Liver (tissue), 9 donors: Measurements from ENCODE around the gene GCNT2. TPM values are rescaled to one million over a fixed set of nuclear protein-coding genes. Genes with fewer than 3 reads are reported as not detected.

Experiments used
- DNase-seq: peaks from one replicate; pipeline ENCODE4 v3.0.0-alpha.2; 2017; ENCODE audit warnings: low spot score
- H3K27ac ChIP-seq, 2 donors: one replicate each; pipeline ENCODE4 v1.7.0; 2013; ENCODE audit warnings: inconsistent platforms in 2 of 2, low read length in 2 of 2, control low read depth in 1 of 2, low read depth in 1 of 2, mild to moderate bottlenecking in 1 of 2
- H3K27me3 ChIP-seq, 4 donors: one replicate each; pipeline versions ENCODE4 v1.6.1 to v1.7.0; 2013; ENCODE audit warnings: low read length in 3 of 4, inconsistent platforms in 1 of 4, mild to moderate bottlenecking in 1 of 4, moderate library complexity in 1 of 4; ENCODE audit not compliant: control insufficient read depth in 4 of 4, insufficient read depth in 4 of 4
- H3K36me3 ChIP-seq, 4 donors: one replicate each; pipeline versions ENCODE4 v1.6.1 to v1.7.0; 2013; ENCODE audit warnings: low read length in 3 of 4, mild to moderate bottlenecking in 3 of 4, low read depth in 1 of 4, moderate library complexity in 1 of 4; ENCODE audit not compliant: control insufficient read depth in 4 of 4, insufficient read depth in 3 of 4
- H3K4me1 ChIP-seq, 4 donors: one replicate each; pipeline versions ENCODE4 v1.6.1 to v1.7.0; 2013; ENCODE audit warnings: low read length in 3 of 4, mild to moderate bottlenecking in 3 of 4, moderate library complexity in 1 of 4; ENCODE audit not compliant: control insufficient read depth in 4 of 4, insufficient read depth in 4 of 4
- H3K4me3 ChIP-seq, 3 donors: one replicate each; pipeline versions ENCODE4 v1.6.1 to v1.7.0; 2013; ENCODE audit warnings: low read length in 3 of 3, control low read depth in 1 of 3, low read depth in 1 of 3, mild to moderate bottlenecking in 1 of 3
- H3K9ac ChIP-seq, 2 donors: one replicate each; pipeline ENCODE4 v1.7.0; 2013; ENCODE audit warnings: low read length in 2 of 2, mild to moderate bottlenecking in 2 of 2, moderate library complexity in 2 of 2, control low read depth in 1 of 2, low read depth in 1 of 2
- H3K9me3 ChIP-seq, 4 donors: one replicate each; pipeline versions ENCODE4 v1.6.1 to v1.7.0; 2013; ENCODE audit warnings: low read length in 3 of 4; ENCODE audit not compliant: control insufficient read depth in 4 of 4
- ATF3 ChIP-seq: IDR thresholded peaks from 2 replicates; pipeline ENCODE4 v1.6.1; 2016; ENCODE audit warnings: antibody characterized with exemption
- CTCF ChIP-seq: fragments of 150-350 bp; IDR thresholded peaks from 2 replicates; pipeline ENCODE4 v1.5.1; 2017; ENCODE audit warnings: improper control_type of control experiment, low read depth, low read length; ENCODE audit not compliant: missing input control
- EGR1 ChIP-seq, 2 donors: IDR thresholded peaks; 2 replicates each; pipeline ENCODE4 v1.6.1; 2016 to 2018; ENCODE audit warnings: antibody characterized with exemption in 2 of 2, low read depth in 2 of 2
- FOXA1 ChIP-seq: IDR thresholded peaks from 2 replicates; pipeline ENCODE4 v1.6.1; 2016; ENCODE audit warnings: antibody characterized with exemption
- FOXA2 ChIP-seq: IDR thresholded peaks from 2 replicates; pipeline ENCODE4 v1.6.1; 2016; ENCODE audit warnings: antibody characterized with exemption
- GABPA ChIP-seq, 2 donors: IDR thresholded peaks in 1 of 2; conservative IDR thresholded peaks in 1 of 2; 2 replicates each; pipeline ENCODE4 v1.6.1; 2016; ENCODE audit warnings: antibody characterized with exemption in 2 of 2, mild to moderate bottlenecking in 1 of 2, moderate library complexity in 1 of 2
- HNF4A ChIP-seq, 2 donors: conservative IDR thresholded peaks; 2 replicates each; pipeline ENCODE4 v1.6.1; 2016; ENCODE audit warnings: antibody characterized with exemption in 2 of 2, mild to moderate bottlenecking in 2 of 2
- JUND ChIP-seq, 2 donors: IDR thresholded peaks; 2 replicates each; pipeline ENCODE4 v1.6.1; 2016; ENCODE audit warnings: antibody characterized with exemption in 2 of 2
- MAX ChIP-seq: IDR thresholded peaks from 2 replicates; pipeline ENCODE4 v1.6.1; 2016; ENCODE audit warnings: antibody characterized with exemption
- NR2F2 ChIP-seq: IDR thresholded peaks from 2 replicates; pipeline ENCODE4 v1.6.1; 2016; ENCODE audit warnings: antibody characterized with exemption
- RAD21 ChIP-seq, 2 donors: IDR thresholded peaks; 2 replicates each; pipeline ENCODE4 v1.6.1; 2016; ENCODE audit warnings: antibody characterized with exemption in 2 of 2, mild to moderate bottlenecking in 2 of 2
- RXRA ChIP-seq, 2 donors: IDR thresholded peaks; 2 replicates each; pipeline ENCODE4 v1.6.1; 2017 to 2018; ENCODE audit warnings: antibody characterized with exemption in 2 of 2, mild to moderate bottlenecking in 1 of 2
- SP1 ChIP-seq: IDR thresholded peaks from 2 replicates; pipeline ENCODE4 v1.6.1; 2018; ENCODE audit warnings: antibody characterized with exemption, mild to moderate bottlenecking
- TAF1 ChIP-seq: conservative IDR thresholded peaks from 2 replicates; pipeline ENCODE4 v1.6.1; 2016; ENCODE audit warnings: antibody characterized with exemption, mild to moderate bottlenecking
- YY1 ChIP-seq: IDR thresholded peaks from 2 replicates; pipeline ENCODE4 v1.6.1; 2016; ENCODE audit warnings: antibody characterized with exemption, mild to moderate bottlenecking
- WGBS: extraction: QIAGEN DNeasy Blood & Tissue Kit; methylation state at CpG from one replicate; pipeline ENCODE4 v1.1.7; 2013; 5-methylcytosine and 5-hydroxymethylcytosine counted together
- polyA plus RNA-seq, 2 donors: library from polyadenylated mRNA; stranded (reverse) in 1 of 2; unstranded in 1 of 2; fragments of 200-250 nt in 1 of 2; fragments of >200 nt in 1 of 2; fragmentation: Nextera tagmentation in 1 of 2; extraction: Ambion mirVana in 1 of 2; gene quantifications; one replicate each; pipeline versions ENCODE4 v1.2.1 to v1.2.3, GENCODE V29; 2013 to 2015
- total RNA-seq, 2 donors: library from RNA; depleted of rRNA; stranded (reverse); fragments of >200 nt; gene quantifications; one replicate each; pipeline ENCODE4 v1.2.3, GENCODE V29; 2014
- donor health status: healthy.
- donor health status: healthy.
- donor health status: healthy.
- donor health status: healthy.
- donor health status: healthy.

Gene GCNT2
- total and polyA plus RNA-seq, 4 donors, result 2.8 to 16.7 (median 4.2) TPM

GRCh38 chr6:10588562-10589428 lies 67.6 kb downstream of the GCNT2 start:
- Histone ChIP-seq H3K4me3 (no peak overlapping the region), H3K9me3 (no peaks in the 10 kb centered on the region), H3K9ac (no peak overlapping the region), H3K36me3 (no peaks in the 10 kb centered on the region), H3K4me1 (peaks cover 3 to 9% (median 7%) of the 10 kb centered on the region in 4 donors), H3K27ac (no peak overlapping the region), H3K27me3 (no peaks in the 10 kb centered on the region)
- TF ChIP-seq YY1, result no peak
- no peak for TF ChIP-seq GABPA (IDR thresholded peaks at IDR 0.05 in 1 of 2, conservative IDR thresholded peaks at IDR 0.05 in 1 of 2)
- no peak for TF ChIP-seq FOXA1
- TF ChIP-seq FOXA2, result no peak
- TF ChIP-seq JUND (IDR thresholded peaks at IDR 0.05), result no peak
- TF ChIP-seq MAX, result no peak
- TF ChIP-seq TAF1, result no peak
- no peak for TF ChIP-seq EGR1 (IDR thresholded peaks at IDR 0.05; ENCODE audit: low read depth in 2 of 2)
- 93% methylated on average over 7 of the region's 7 CpGs for WGBS
- no peak for DNase-seq

- no peaks in the 10 kb centered on the region for H3K36me3 ChIP-seq
- WGBS, result 80% methylated on average over 2 of the region's 2 CpGs
- no peaks in the 10 kb centered on the region for H3K9me3 ChIP-seq
- TF ChIP-seq SP1 (no peak), MAX (no peak), EGR1 (IDR thresholded peaks at IDR 0.05; ENCODE audit: low read depth in 2 of 2) (no peak), FOXA1 (no peak), GABPA (IDR thresholded peaks at IDR 0.05 in 1 of 2, conservative IDR thresholded peaks at IDR 0.05 in 1 of 2) (no peak), HNF4A (conservative IDR thresholded peaks at IDR 0.05) (no peak), YY1 (no peak), CTCF (no peak)
- H3K4me3 ChIP-seq, result no peak overlapping the region
- no peaks in the 10 kb centered on the region for H3K27me3 ChIP-seq
- peaks cover under 1 to 7% (median 3%) of the 10 kb centered on the region in 4 donors for H3K4me1 ChIP-seq
- H3K27ac ChIP-seq, result no peak overlapping the region
- DNase-seq, result no peak
- no peak overlapping the region for H3K9ac ChIP-seq
Measured at GRCh38 chr6:10589429-10589727, 68.2 kb downstream of the GCNT2 start.

GRCh38 chr6:10589983-10590382 lies 68.8 kb downstream of the GCNT2 start:
- Histone ChIP-seq H3K4me3 (no peak overlapping the region), H3K36me3 (no peaks in the 10 kb centered on the region), H3K27me3 (no peaks in the 10 kb centered on the region), H3K9ac (no peak overlapping the region), H3K27ac (no peak overlapping the region), H3K9me3 (no peaks in the 10 kb centered on the region), H3K4me1 (peaks cover 0 to 4% (median 1%) of the 10 kb centered on the region in 4 donors)
- TF ChIP-seq FOXA2 (no peak), NR2F2 (no peak), JUND (IDR thresholded peaks at IDR 0.05) (no peak), ATF3 (no peak), YY1 (no peak), RAD21 (IDR thresholded peaks at IDR 0.05) (no peak), RXRA (IDR thresholded peaks at IDR 0.05) (no peak)
- DNase-seq, result no peak
- WGBS, result 97% methylated on average over 3 of the region's 3 CpGs
